NCI-H774 (cell line): ENCODE measurements around the gene PDZD2.
"Not testable (repeated sequence)": the region's sequence is repeated elsewhere in the genome, so short reads cannot be mapped to it uniquely, and the experiment has no call there.

ENCODE experiments used
- DNase-seq: peaks from one replicate; lab custom pipeline; 2025; lab: John Stamatoyannopoulos, UW

PDZD2 gene

GRCh38 chr5:31733371-31733770 lies 94.4 kb downstream of the PDZD2 start:
- no peak for DNase-seq

DNA sequence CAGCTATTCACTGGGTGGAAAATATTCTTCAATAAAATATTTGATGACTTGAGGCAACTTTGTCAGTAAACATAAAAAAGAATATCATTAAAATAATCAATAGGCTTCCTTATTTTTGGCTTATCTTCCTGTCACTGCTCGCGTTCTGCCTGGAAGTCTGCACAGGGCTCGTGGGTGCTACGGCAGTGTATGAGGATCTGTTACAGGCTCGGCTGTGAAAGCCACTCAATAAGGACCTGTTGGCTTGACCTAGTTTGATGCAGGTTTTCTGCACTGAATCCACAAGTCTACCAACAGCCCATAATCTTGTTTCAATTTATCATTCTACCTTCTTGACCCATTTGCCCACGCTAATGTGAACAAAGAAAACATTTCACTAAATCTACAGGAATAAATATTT lies 97.2 kb downstream of the PDZD2 start:
- no peak for DNase-seq

GRCh38 chr5:31738199-31738598 lies 99.3 kb downstream of the PDZD2 start:
- DNase-seq, result no peak

- DNase-seq, result no peak
These were observed 102.6 kb downstream of the PDZD2 start for GRCh38 chr5:31741496-31741895.

- no peak for DNase-seq
These were observed 104.7 kb downstream of the PDZD2 start for GRCh38 chr5:31743678-31744077.

GRCh38 chr5:31748458-31749172 lies 109.7 kb downstream of the PDZD2 start:
- DNase-seq, result no peak

- no peak for DNase-seq
These were observed 111.3 kb downstream of the PDZD2 start for GRCh38 chr5:31750215-31750614.

GRCh38 chr5:31751610-31752009 lies 112.7 kb downstream of the PDZD2 start:
- DNase-seq, result no peak

DNA sequence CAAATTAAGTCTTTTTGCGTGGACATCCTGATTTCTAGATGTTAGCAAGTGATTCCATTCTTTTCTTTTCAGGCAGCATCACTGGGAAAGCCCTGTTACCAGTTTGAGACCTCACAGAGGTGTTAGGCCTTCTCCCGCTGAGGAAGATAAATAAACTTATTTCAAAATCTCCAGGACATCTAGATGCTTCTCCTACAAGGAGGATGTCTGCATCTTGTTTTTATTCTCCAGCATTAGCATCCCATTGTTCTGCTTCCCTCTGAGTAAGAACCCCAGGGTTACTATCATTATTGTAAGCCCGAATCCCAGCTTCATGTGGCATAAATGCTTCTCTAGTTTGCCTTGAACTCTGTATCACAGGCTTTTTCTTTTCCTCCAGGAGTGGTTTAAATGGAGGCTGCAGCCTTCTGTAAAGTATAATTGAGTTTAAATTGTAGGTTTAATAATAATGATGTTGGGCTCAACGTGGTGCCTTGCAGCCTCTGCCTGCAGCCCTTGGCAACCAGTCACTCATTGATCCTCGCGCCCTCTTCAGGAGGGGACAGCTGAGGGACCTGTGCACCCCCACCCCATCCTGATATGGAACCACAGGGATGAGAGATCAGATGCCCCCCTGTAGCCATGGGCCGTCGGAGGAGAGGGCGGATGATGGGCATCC lies 114.9 kb downstream of the PDZD2 start:
- no peak for DNase-seq

DNA sequence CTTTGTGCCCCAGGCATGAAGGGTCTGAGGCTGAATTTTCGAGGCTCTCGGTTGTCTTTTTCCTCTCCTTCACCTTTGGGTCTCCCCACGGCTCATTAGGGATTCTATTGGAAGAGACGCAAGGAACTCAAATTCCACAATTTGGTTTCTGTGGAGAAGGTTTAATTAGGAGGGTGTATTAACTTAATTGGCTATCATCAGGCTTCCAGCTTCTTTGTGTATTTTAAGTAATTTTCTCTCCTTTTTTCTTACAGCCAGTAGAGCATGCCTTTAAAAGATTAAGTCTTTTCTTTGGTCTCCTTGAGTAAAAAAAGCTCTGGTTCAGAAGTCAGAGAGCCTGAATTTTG lies 115.4 kb downstream of the PDZD2 start:
- no peak for DNase-seq

GRCh38 chr5:31754741-31755675 lies 116.1 kb downstream of the PDZD2 start:
- DNase-seq, result no peak

- DNase-seq, result no peak
These were observed 116.8 kb downstream of the PDZD2 start for GRCh38 chr5:31755676-31756230.

DNA sequence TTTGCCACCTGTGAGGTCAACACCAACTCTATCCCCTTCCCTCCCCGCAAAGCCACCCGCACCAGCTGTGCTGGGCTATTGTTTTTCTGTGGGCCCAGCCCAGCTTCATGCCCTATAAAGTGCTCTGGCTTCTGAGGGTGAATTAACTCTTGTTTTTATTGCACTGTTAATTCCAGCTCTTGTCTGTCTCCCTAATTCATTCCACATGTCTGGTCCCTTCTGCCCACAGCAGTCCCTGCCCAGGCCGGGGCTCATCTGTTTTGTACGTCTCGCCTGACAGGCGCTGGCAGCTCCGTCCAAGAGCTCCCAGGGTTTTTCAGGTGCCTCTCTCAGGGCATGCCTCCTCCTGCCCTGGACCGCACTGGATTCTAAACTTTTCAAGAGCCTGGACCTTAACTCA lies 118.9 kb downstream of the PDZD2 start:
- DNase-seq, result no peak

- no peak for DNase-seq
These were observed 120.0 kb downstream of the PDZD2 start for GRCh38 chr5:31758803-31759425.

DNA sequence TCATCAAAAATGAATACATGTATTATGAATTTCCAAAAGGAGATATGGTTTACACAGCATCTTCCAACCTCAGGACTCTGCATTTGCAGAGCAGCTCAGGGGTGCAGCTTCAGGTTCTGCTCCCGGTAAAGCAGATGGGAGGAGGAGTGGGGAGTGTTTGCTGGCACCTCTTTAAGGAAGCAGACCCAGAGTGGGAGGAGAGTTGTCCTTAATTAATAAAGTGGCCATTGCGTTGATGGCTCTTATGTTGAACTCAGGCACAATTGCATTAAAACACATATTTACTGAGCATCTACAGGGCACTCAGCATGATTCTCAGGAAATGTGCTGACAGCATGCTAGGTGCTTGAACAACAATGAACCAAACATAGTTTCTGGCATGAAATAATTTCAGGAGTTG lies 121.0 kb downstream of the PDZD2 start:
- DNase-seq, result no peak

DNA sequence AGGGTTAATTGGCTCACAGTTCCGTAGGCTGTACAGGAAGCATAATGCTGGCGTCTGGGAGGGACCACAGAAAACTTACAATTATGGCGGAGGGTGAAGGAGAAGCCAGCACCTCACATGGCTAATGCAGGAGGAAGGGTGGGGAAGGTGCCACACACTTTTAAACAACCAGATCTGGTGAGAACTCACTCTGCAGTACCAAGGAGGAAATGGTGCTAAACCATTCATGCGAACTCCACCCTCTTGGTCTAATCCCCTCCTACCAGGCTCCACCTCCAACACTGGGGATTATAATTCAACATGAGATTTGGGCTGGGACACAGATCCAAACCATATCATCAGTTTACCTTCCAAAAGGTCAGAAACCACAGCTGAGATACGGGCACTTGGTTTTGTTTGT lies 122.9 kb downstream of the PDZD2 start:
- DNase-seq, result no peak

DNA sequence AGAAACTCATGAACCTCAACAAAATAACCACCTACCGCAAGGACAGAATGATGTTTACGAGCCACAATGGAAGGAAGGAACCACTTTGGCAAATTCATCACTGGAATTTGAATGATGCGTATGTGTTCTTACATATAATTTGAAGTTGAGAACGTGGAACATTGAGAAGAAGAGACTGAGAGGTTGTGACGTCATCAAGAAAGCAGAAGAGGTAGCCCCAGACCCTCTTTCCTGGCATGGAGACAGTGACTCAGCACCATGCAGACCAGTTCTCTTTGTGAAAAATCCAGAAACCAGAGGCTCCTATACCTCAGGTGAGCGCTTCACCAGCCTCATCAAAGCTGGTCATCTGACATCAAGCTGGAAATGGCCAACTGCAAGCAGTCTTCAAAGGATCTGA lies 124.5 kb downstream of the PDZD2 start:
- no peak for DNase-seq

DNA sequence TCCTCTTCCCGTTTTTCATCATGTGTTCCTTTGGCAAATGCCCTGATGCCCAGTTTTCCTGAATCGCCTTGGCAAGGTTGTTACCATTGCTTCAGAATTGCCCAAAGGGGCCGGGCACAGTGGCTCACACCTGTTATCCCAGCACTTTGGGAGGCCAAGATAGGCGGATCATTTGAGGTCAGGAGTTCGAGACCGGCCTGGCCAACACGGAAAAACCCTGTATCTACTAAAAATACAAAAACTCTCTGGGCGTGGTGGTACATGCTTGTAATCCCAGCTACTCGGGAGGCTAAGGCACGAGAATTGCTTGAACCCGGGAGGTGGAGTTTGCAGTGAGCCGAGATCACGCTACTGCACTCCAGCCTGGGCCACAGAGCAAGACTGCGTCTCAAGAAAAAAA lies 125.8 kb downstream of the PDZD2 start:
- not testable (repeated sequence) for DNase-seq

GRCh38 chr5:31767335-31768031 lies 128.6 kb downstream of the PDZD2 start:
- no peak for DNase-seq

- no peak for DNase-seq
These were observed 129.1 kb downstream of the PDZD2 start for GRCh38 chr5:31768046-31768445.

GRCh38 chr5:31768784-31769183 lies 129.9 kb downstream of the PDZD2 start:
- DNase-seq, result no peak
